Hepatocyte (in vitro differentiated cells): Measurements from ENCODE around the gene TSR3.

Source experiments
- EZH2 ChIP-seq: fragments of 200-600 bp; sonication (generic); IDR thresholded peaks from 2 replicates; pipeline ENCODE4 v1.6.1; 2016; ENCODE audit warnings: antibody characterized with exemption, mild to moderate bottlenecking, borderline replicate concordance
- EZH2phosphoT487 ChIP-seq: fragments of 200-600 bp; sonication (generic); IDR thresholded peaks from one replicate; pipeline ENCODE4 v1.6.1; 2018; ENCODE audit warnings: antibody characterized with exemption, mild to moderate bottlenecking, low read depth, moderate library complexity; ENCODE audit not compliant: unreplicated experiment, severe bottlenecking
- TF ChIP-seq, protein P1 (sequence below): fragments of 200-600 bp; sonication (generic); IDR thresholded peaks from 2 replicates; pipeline ENCODE4 v1.5.1; 2016; ENCODE audit warnings: antibody characterized with exemption, mild to moderate bottlenecking; ENCODE audit not compliant: poor library complexity

DNA sequence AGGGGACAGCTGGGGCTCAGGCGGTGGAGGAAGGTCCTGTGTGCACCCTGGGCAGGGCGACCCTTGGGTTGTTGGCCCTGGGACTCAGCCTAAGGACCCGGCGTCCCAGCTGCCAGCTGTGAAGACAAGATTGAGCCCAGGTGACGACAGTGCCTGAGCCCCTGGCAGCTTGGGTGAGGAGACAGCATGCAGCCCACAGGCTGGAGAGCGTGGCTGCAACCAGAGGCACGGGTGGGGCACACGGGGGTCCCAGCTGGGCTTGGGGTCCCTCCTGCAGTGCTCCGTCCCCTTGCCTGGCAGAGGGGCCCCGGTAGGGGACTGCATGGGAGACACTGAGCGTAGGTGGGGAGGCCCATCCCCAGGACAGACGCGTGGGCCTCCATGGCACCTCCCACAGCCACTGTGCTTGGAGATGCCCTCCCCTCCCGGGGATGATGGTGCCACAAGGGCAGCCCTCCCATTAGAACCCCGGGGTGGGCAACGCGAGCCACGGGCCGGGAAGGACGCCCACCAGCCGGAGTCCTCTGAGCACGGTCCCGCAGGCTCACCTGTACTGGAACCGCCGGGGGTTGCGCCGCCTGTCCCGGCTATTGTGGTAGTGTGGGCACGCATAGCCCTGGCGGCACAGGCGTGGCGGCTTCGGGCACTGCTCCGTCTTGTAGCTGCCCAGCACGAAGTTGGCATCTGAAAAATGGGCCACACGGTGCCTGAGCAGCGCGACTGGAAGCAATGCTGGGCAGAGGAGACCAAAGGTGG lies 47.3 kb upstream of the TSR3 start:
- TF ChIP-seq, protein P1, sequence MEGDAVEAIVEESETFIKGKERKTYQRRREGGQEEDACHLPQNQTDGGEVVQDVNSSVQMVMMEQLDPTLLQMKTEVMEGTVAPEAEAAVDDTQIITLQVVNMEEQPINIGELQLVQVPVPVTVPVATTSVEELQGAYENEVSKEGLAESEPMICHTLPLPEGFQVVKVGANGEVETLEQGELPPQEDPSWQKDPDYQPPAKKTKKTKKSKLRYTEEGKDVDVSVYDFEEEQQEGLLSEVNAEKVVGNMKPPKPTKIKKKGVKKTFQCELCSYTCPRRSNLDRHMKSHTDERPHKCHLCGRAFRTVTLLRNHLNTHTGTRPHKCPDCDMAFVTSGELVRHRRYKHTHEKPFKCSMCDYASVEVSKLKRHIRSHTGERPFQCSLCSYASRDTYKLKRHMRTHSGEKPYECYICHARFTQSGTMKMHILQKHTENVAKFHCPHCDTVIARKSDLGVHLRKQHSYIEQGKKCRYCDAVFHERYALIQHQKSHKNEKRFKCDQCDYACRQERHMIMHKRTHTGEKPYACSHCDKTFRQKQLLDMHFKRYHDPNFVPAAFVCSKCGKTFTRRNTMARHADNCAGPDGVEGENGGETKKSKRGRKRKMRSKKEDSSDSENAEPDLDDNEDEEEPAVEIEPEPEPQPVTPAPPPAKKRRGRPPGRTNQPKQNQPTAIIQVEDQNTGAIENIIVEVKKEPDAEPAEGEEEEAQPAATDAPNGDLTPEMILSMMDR = no peak
- TF ChIP-seq EZH2 = no peak
- TF ChIP-seq EZH2phosphoT487 = no peak
